Peyer's patch (tissue), 4 donors: ENCODE results near the gene C12orf57.

Experiments
- CTCF ChIP-seq, 6 experiments: fragments of 450-650 bp in 4 of 6; fragments of 200-600 bp in 2 of 6; sonication (generic) in 1 of 6; IDR thresholded peaks; one replicate each; pipeline ENCODE4 v1.5.1; 2017 to 2019; ENCODE audit warnings: antibody characterized with exemption in 6 of 6, mild to moderate bottlenecking in 3 of 6, moderate library complexity in 1 of 6
- POLR2A ChIP-seq, 2 donors: fragments of 450-650 bp; IDR thresholded peaks; one replicate each; pipeline ENCODE4 v1.5.1; 2017; ENCODE audit warnings: antibody characterized with exemption in 2 of 2, mild to moderate bottlenecking in 2 of 2, moderate library complexity in 2 of 2

- TF ChIP-seq CTCF (IDR thresholded peaks at IDR 0.05) = no peak
- TF ChIP-seq POLR2A (IDR thresholded peaks at IDR 0.05) = no peak
Measured at GRCh38 chr12:6987956-6988553, 44.2 kb downstream of the C12orf57 start.
